IMR-90 (cell line): ENCODE results near the gene GNG2. TPM values are rescaled to one million over a fixed set of nuclear protein-coding genes. Genes with fewer than 3 reads are reported as not detected.

Experiments used
- ATAC-seq: fragments of 200-7000 bp; cut with Tn5 transposase; 2 replicates; pipeline ENCODE4 v1.9.1; 2020; ENCODE audit warnings: low read depth, mild to moderate bottlenecking, moderate library complexity
- BruUV-seq: library from RNA; stranded (reverse); fragments of 400-500 nt; replicated peaks from 2 replicates; lab custom pipeline; 2021; lab: Mats Ljungman, UMichigan
- CTCF ChIA-PET: fragments of 300-600 bp; formaldehyde crosslinking; extraction: SDS; loops from one replicate; lab custom pipeline; 2021; ENCODE audit warnings: antibody characterized with exemption; lab: Yijun Ruan, JAX
- POLR2A ChIA-PET: fragments of 300-600 bp; sonication (Branson Sonifier 250); formaldehyde crosslinking; loops from one replicate; lab custom pipeline; 2022; ENCODE audit warnings: antibody characterized with exemption; ENCODE audit not compliant: unreplicated experiment; lab: Charles Lee
- DNase-seq: peaks from one replicate; pipeline ENCODE4 v3.0.0; 2013
- H2AFZ ChIP-seq: replicated peaks from 2 replicates; pipeline ENCODE3; 2013; ENCODE audit warnings: low read length, mild to moderate bottlenecking; ENCODE audit not compliant: poor library complexity
- H2AK5ac ChIP-seq: 2 replicates; pipeline ENCODE4 v1.6.1; 2013; ENCODE audit warnings: low read depth, low read length, inconsistent platforms
- H2AK9ac ChIP-seq: replicated peaks from 2 replicates; pipeline ENCODE3; 2013; ENCODE audit warnings: mild to moderate bottlenecking, low read depth, low read length, moderate library complexity; ENCODE audit not compliant: poor library complexity
- H2BK120ac ChIP-seq: 2 replicates; pipeline ENCODE4 v1.6.1; 2013; ENCODE audit warnings: low read depth, low read length, inconsistent platforms
- H2BK15ac ChIP-seq: 3 replicates; pipeline ENCODE4 v1.6.1; 2013; ENCODE audit warnings: low read depth, low read length, inconsistent platforms
- H2BK20ac ChIP-seq: 2 replicates; pipeline ENCODE4 v1.6.1; 2013; ENCODE audit warnings: low read depth, mild to moderate bottlenecking, inconsistent platforms, low read length, moderate library complexity
- H2BK5ac ChIP-seq: 2 replicates; pipeline ENCODE4 v1.6.1; 2013; ENCODE audit warnings: mild to moderate bottlenecking, low read depth, low read length, inconsistent platforms; ENCODE audit not compliant: poor library complexity, severe bottlenecking
- H3K14ac ChIP-seq: replicated peaks from 2 replicates; pipeline ENCODE4 v1.6.1; 2013; ENCODE audit warnings: low read depth, low read length, inconsistent platforms
- H3K18ac ChIP-seq: 2 replicates; pipeline ENCODE4 v1.6.1; 2013; ENCODE audit warnings: low read depth, low read length, control low read depth
- H3K23ac ChIP-seq: 2 replicates; pipeline ENCODE4 v1.6.1; 2013; ENCODE audit warnings: low read depth, low read length, inconsistent platforms
- H3K27ac ChIP-seq: 2 replicates; pipeline ENCODE4 v1.5.1; 2013; ENCODE audit warnings: mild to moderate bottlenecking, control low read depth, low read length; ENCODE audit not compliant: insufficient read depth
- H3K27me3 ChIP-seq: 2 replicates; pipeline ENCODE4 v1.6.1; 2013; ENCODE audit warnings: low read length; ENCODE audit not compliant: control insufficient read depth, insufficient read depth
- H3K36me3 ChIP-seq: 2 replicates; pipeline ENCODE4 v1.6.1; 2013; ENCODE audit warnings: low read length, mixed read lengths; ENCODE audit not compliant: control insufficient read depth, insufficient read depth
- H3K4ac ChIP-seq: 2 replicates; pipeline ENCODE4 v1.6.1; 2013; ENCODE audit warnings: low read depth, low read length, inconsistent platforms
- H3K4me1 ChIP-seq: 2 replicates; pipeline ENCODE4 v1.6.1; 2013; ENCODE audit warnings: low read length, mixed read lengths; ENCODE audit not compliant: control insufficient read depth, insufficient read depth
- H3K4me2 ChIP-seq: 2 replicates; pipeline ENCODE4 v1.6.1; 2013; ENCODE audit warnings: low read depth, mild to moderate bottlenecking, control low read depth, low read length, moderate library complexity
- H3K4me3 ChIP-seq: 2 replicates; pipeline ENCODE4 v1.5.1; 2013; ENCODE audit warnings: low read depth, mild to moderate bottlenecking, control low read depth, low read length, moderate library complexity; ENCODE audit not compliant: insufficient read depth
- H3K56ac ChIP-seq: 2 replicates; pipeline ENCODE4 v1.6.1; 2013; ENCODE audit warnings: low read length, inconsistent platforms; ENCODE audit not compliant: insufficient read depth; ENCODE audit errors: extremely low read depth
- H3K79me1 ChIP-seq, 2 experiments: 2 replicates each; pipeline ENCODE4 v1.6.1; 2013; ENCODE audit warnings: low read length in 2 of 2, inconsistent platforms in 1 of 2, low read depth in 1 of 2
- H3K9ac ChIP-seq: 2 replicates; pipeline ENCODE4 v1.6.1; 2013; ENCODE audit warnings: low read depth, low read length, control low read depth
- H3K9me1 ChIP-seq: 2 replicates; pipeline ENCODE4 v1.6.1; 2013; ENCODE audit warnings: low read length, inconsistent platforms; ENCODE audit not compliant: insufficient read depth
- H3K9me3 ChIP-seq: 2 replicates; pipeline ENCODE4 v1.6.1; 2013; ENCODE audit warnings: low read length; ENCODE audit not compliant: control insufficient read depth, insufficient read depth
- H4K20me1 ChIP-seq: 2 replicates; pipeline ENCODE4 v1.6.1; 2013; ENCODE audit warnings: low read length, inconsistent platforms; ENCODE audit not compliant: insufficient read depth
- H4K5ac ChIP-seq: 2 replicates; pipeline ENCODE4 v1.6.1; 2013; ENCODE audit warnings: mild to moderate bottlenecking, low read depth, low read length, control low read depth
- H4K8ac ChIP-seq, 2 experiments: 2 replicates each; pipeline ENCODE4 v1.6.1; 2013; ENCODE audit warnings: low read depth in 2 of 2, low read length in 2 of 2, control low read depth in 1 of 2, inconsistent platforms in 1 of 2
- H4K91ac ChIP-seq: 2 replicates; pipeline ENCODE4 v1.6.1; 2013; ENCODE audit warnings: low read depth, low read length, inconsistent platforms; ENCODE audit not compliant: insufficient read depth
- BHLHE40 ChIP-seq: fragments of 150-350 bp; IDR thresholded peaks from 2 replicates; pipeline ENCODE4 v1.6.1; 2016; ENCODE audit warnings: mild to moderate bottlenecking, low read depth, low read length
- CEBPB ChIP-seq: IDR thresholded peaks from 2 replicates; pipeline ENCODE4 v1.6.1; 2012; ENCODE audit warnings: low read depth, low read length, improper control_type of control experiment
- CHD1 ChIP-seq: IDR thresholded peaks from 2 replicates; pipeline ENCODE4 v1.6.1; 2012; ENCODE audit warnings: low read depth, low read length, improper control_type of control experiment
- FOS ChIP-seq: fragments of 150-350 bp; IDR thresholded peaks from 2 replicates; pipeline ENCODE4 v1.6.1; 2016; ENCODE audit warnings: low read depth, low read length
- MAFK ChIP-seq: IDR thresholded peaks from 2 replicates; pipeline ENCODE4 v1.6.1; 2012; ENCODE audit warnings: low read depth, low read length, improper control_type of control experiment
- MAZ ChIP-seq: IDR thresholded peaks from 2 replicates; pipeline ENCODE4 v1.6.1; 2012; ENCODE audit warnings: low read depth, mild to moderate bottlenecking, low read length, improper control_type of control experiment, moderate library complexity, borderline replicate concordance
- MXI1 ChIP-seq: IDR thresholded peaks from 2 replicates; pipeline ENCODE4 v1.6.1; 2012; ENCODE audit warnings: low read depth, mild to moderate bottlenecking, low read length, moderate library complexity, borderline replicate concordance
- NFE2L2 ChIP-seq: fragments of 150-350 bp; IDR thresholded peaks from 2 replicates; pipeline ENCODE4 v1.6.1; 2016; ENCODE audit warnings: low read depth, mild to moderate bottlenecking, low read length
- POLR2A ChIP-seq: IDR thresholded peaks from 2 replicates; pipeline ENCODE4 v1.6.1; 2012; ENCODE audit warnings: mild to moderate bottlenecking, low read depth, low read length
- RAD21 ChIP-seq: IDR thresholded peaks from 2 replicates; pipeline ENCODE4 v1.6.1; 2012; ENCODE audit warnings: low read length, improper control_type of control experiment
- RCOR1 ChIP-seq: IDR thresholded peaks from 2 replicates; pipeline ENCODE4 v1.6.1; 2012; ENCODE audit warnings: mild to moderate bottlenecking, low read length, improper control_type of control experiment; ENCODE audit not compliant: insufficient replicate concordance
- RFX5 ChIP-seq: IDR thresholded peaks from 2 replicates; pipeline ENCODE4 v1.8.0; 2012; ENCODE audit warnings: low read depth, mild to moderate bottlenecking, low read length, moderate library complexity
- SMC3 ChIP-seq: fragments of 150-350 bp; IDR thresholded peaks from 2 replicates; pipeline ENCODE4 v1.6.1; 2016; ENCODE audit warnings: low read depth, mild to moderate bottlenecking, antibody characterized with exemption, low read length, moderate library complexity
- WGBS, 2 experiments: methylation state at CpG; one replicate each; pipeline versions ENCODE4 v1.1.5 to v1.1.7; 2013; ENCODE audit warnings: missing lambda C conversion rate in 2 of 2; ENCODE audit not compliant: insufficient read length in 1 of 2; ENCODE audit errors: extremely low coverage in 2 of 2; 5-methylcytosine and 5-hydroxymethylcytosine counted together
- dilution Hi-C: fragments of 300-500 bp; cut with HindIII; formaldehyde crosslinking; loops from one replicate; pipeline ENCODE4 v1.14.3; 2018; ENCODE audit warnings: low sequenced_read_pairs; ENCODE audit not compliant: unreplicated experiment
- in situ Hi-C: fragments of 300-500 bp; cut with MboI; formaldehyde crosslinking; loops from 3 replicates; pipeline ENCODE4 v1.14.3; 2019; ENCODE audit warnings: low sequenced_read_pairs, inconsistent platforms, mixed read lengths
- intact Hi-C: fragments of 100-400 bp; cut with micrococcal nuclease; formaldehyde crosslinking; loops from 2 replicates; pipeline ENCODE4 v1.10.0; 2022
- polyA plus RNA-seq, 3 experiments: library from polyadenylated mRNA; depleted of rRNA; stranded (reverse); fragments of >200 nt; gene quantifications; 2 replicates each; pipeline ENCODE4 v1.2.3, GENCODE V29; 2012; ENCODE audit warnings: low replicate concordance in 1 of 3
- total RNA-seq: library from RNA; depleted of rRNA; stranded (reverse); fragments of >200 nt; gene quantifications from 2 replicates; pipeline ENCODE4 v1.2.3, GENCODE V29; 2012
- TF ChIP-seq, protein P1 (sequence below): conservative IDR thresholded peaks from 2 replicates; pipeline ENCODE4 v1.5.1; 2012; ENCODE audit warnings: mild to moderate bottlenecking, low read depth, low read length, improper control_type of control experiment
- TF ChIP-seq, protein P2 (sequence below): fragments of 150-350 bp; IDR thresholded peaks from 2 replicates; pipeline ENCODE4 v1.6.1; 2017; ENCODE audit warnings: mild to moderate bottlenecking, antibody characterized with exemption, low read length, low read depth
- TF ChIP-seq, protein P3 (sequence below): fragments of 150-350 bp; IDR thresholded peaks from 2 replicates; pipeline ENCODE4 v1.6.1; 2016; ENCODE audit warnings: low read depth, mild to moderate bottlenecking, low read length, moderate library complexity, borderline replicate concordance

The GNG2 gene
- total and polyA plus RNA-seq, 2 of the 4 experiments (the other 2 are of a cell fraction), result 13.1 to 14.6 TPM

DNA sequence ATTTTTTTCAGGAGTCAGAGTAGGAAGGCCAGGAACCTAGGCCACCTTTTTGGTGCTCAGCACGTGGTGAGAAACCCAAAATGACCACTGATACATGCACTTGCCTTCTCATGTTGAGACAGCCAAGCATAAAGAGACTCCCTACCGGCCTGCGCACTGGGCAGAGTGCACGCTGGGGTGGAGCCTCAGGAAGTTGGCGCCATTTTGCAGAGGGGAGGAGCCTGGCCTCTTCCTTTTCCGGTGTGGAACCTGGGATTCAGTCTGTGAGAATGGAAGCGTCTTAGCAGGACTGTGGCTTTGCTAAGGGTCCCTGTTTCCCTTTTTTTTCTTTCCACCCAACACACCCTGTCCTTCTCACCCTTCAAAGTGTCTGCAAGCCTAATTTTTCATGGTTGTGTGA, 66.0 kb downstream of the GNG2 start:
- ChIA-PET POLR2A (no interaction called here), CTCF (no interaction called here)
- Histone ChIP-seq H3K4me3 (no peak overlapping the region), H2AK5ac (no peak overlapping the region), H3K9ac (no peak overlapping the region), H2BK15ac (no peak overlapping the region), H2AFZ (no peak overlapping the region), H4K5ac (no peak overlapping the region), H3K56ac (no peak overlapping the region), H3K9me3 (no peaks in the 10 kb centered on the region), H4K8ac (no peak overlapping the region), H3K9me1 (peaks cover 3% of the 10 kb centered on the region; the same call in 1 of the 2 replicates), H3K27ac (no peak overlapping the region), H3K27me3 (no peaks in the 10 kb centered on the region), H3K23ac (no peak overlapping the region), H3K4ac (no peak overlapping the region), H3K4me1 (peaks cover 8% of the 10 kb centered on the region), H4K91ac (no peak overlapping the region), H3K79me1 (peaks cover 2 to 4% of the 10 kb centered on the region in 2 experiments; a peak in 1 of 4 replicates), H3K18ac (no peak overlapping the region), H3K36me3 (peaks cover 2% of the 10 kb centered on the region; the same call in 1 of the 2 replicates), H2AK9ac (no peak overlapping the region), H2BK20ac (no peak overlapping the region), H4K20me1 (no peaks in the 10 kb centered on the region), H2BK120ac (no peak overlapping the region), H3K14ac (no peak overlapping the region), H3K4me2 (no peak overlapping the region), H2BK5ac (no peak overlapping the region)
- 86% methylated on average over 1 of the region's 7 CpGs; no CpG with 5 or more reads in 1 of the 2 experiments for WGBS, 2 experiments
- BruUV-seq, result no TSS peak
- intact Hi-C loops (no loop called here), in situ Hi-C loops (no loop called here), dilution Hi-C loops (no loop called here)
- ATAC-seq (no peak), DNase-seq (no peak)
- TF ChIP-seq, protein P1, sequence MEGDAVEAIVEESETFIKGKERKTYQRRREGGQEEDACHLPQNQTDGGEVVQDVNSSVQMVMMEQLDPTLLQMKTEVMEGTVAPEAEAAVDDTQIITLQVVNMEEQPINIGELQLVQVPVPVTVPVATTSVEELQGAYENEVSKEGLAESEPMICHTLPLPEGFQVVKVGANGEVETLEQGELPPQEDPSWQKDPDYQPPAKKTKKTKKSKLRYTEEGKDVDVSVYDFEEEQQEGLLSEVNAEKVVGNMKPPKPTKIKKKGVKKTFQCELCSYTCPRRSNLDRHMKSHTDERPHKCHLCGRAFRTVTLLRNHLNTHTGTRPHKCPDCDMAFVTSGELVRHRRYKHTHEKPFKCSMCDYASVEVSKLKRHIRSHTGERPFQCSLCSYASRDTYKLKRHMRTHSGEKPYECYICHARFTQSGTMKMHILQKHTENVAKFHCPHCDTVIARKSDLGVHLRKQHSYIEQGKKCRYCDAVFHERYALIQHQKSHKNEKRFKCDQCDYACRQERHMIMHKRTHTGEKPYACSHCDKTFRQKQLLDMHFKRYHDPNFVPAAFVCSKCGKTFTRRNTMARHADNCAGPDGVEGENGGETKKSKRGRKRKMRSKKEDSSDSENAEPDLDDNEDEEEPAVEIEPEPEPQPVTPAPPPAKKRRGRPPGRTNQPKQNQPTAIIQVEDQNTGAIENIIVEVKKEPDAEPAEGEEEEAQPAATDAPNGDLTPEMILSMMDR, result no peak
- TF ChIP-seq CHD1 (no peak), RAD21 (no peak), BHLHE40 (no peak), MAFK (no peak), CEBPB (no peak), FOS (no peak), SMC3 (no peak), POLR2A (no peak), RFX5 (no peak), NFE2L2 (no peak), RCOR1 (no peak), MAZ (no peak), MXI1 (no peak)
- TF ChIP-seq, protein P2, sequence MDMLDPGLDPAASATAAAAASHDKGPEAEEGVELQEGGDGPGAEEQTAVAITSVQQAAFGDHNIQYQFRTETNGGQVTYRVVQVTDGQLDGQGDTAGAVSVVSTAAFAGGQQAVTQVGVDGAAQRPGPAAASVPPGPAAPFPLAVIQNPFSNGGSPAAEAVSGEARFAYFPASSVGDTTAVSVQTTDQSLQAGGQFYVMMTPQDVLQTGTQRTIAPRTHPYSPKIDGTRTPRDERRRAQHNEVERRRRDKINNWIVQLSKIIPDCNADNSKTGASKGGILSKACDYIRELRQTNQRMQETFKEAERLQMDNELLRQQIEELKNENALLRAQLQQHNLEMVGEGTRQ, result no peak
- TF ChIP-seq, protein P3, sequence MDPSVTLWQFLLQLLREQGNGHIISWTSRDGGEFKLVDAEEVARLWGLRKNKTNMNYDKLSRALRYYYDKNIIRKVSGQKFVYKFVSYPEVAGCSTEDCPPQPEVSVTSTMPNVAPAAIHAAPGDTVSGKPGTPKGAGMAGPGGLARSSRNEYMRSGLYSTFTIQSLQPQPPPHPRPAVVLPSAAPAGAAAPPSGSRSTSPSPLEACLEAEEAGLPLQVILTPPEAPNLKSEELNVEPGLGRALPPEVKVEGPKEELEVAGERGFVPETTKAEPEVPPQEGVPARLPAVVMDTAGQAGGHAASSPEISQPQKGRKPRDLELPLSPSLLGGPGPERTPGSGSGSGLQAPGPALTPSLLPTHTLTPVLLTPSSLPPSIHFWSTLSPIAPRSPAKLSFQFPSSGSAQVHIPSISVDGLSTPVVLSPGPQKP, result no peak
